K562 (cell line): ENCODE results near the gene DDRGK1. TPM values are rescaled to one million over a fixed set of nuclear protein-coding genes. Genes with fewer than 3 reads are reported as not detected.
A peak's percentile ranks its signal among the peaks of the same experiment; 100 is the strongest.

Source experiments
- ATF7 ChIP-seq: fragments of 450-650 bp; IDR thresholded peaks from 2 replicates; pipeline ENCODE4 v1.7.1; 2014; ENCODE audit warnings: mild to moderate bottlenecking, moderate library complexity
- CBX1 ChIP-seq: sonication (generic); IDR thresholded peaks from 2 replicates; pipeline ENCODE4 v1.6.1; 2016; ENCODE audit warnings: antibody characterized with exemption, low read depth, mild to moderate bottlenecking
- CHCHD3 ChIP-seq: fragments of 250-450 bp; sonication (Bioruptor Pico); IDR thresholded peaks from 2 replicates; pipeline ENCODE4 v2.1.2; 2022; ENCODE audit warnings: mild to moderate bottlenecking
- CREBBP ChIP-seq: IDR thresholded peaks from one replicate; pipeline ENCODE4 v1.6.1; 2012; ENCODE audit warnings: low read depth, mild to moderate bottlenecking, control low read depth, inconsistent platforms, low read length
- EZH2 ChIP-seq: IDR thresholded peaks from 2 replicates; pipeline ENCODE4 v1.6.1; 2012; ENCODE audit warnings: low read depth, mild to moderate bottlenecking, inconsistent platforms, low read length, borderline replicate concordance
- FOXA1 ChIP-seq: fragments of 450-650 bp; IDR thresholded peaks from 2 replicates; pipeline ENCODE4 v1.6.1; 2016; ENCODE audit warnings: mild to moderate bottlenecking, borderline replicate concordance
- HDGF ChIP-seq: fragments of 450-650 bp; IDR thresholded peaks from 2 replicates; pipeline ENCODE4 v1.6.1; 2016
- KDM2B ChIP-seq: fragments of 250-450 bp; sonication (Bioruptor Pico); IDR thresholded peaks from 2 replicates; pipeline ENCODE4 v1.8.0; 2021; ENCODE audit warnings: mild to moderate bottlenecking, moderate library complexity
- NR2F6 ChIP-seq: fragments of 450-650 bp; formaldehyde crosslinking; IDR thresholded peaks from 2 replicates; pipeline ENCODE4 v1.4.0; 2020; ENCODE audit warnings: mild to moderate bottlenecking
- PCBP2 ChIP-seq: fragments of 200-400 bp; formaldehyde crosslinking; IDR thresholded peaks from 2 replicates; pipeline ENCODE4 v1.6.1; 2018; ENCODE audit warnings: low read length, low read depth, mild to moderate bottlenecking, moderate library complexity; ENCODE audit not compliant: poor library complexity, severe bottlenecking
- SAFB2 ChIP-seq: fragments of 200-400 bp; formaldehyde crosslinking; IDR thresholded peaks from 2 replicates; pipeline ENCODE4 v1.6.1; 2018; ENCODE audit warnings: borderline replicate concordance, low read length, low read depth, moderate library complexity; ENCODE audit not compliant: severe bottlenecking
- SREBF1 ChIP-seq: fragments of 150-350 bp; IDR thresholded peaks from 2 replicates; pipeline ENCODE4 v1.6.1; 2014; ENCODE audit warnings: antibody characterized with exemption, low read depth, low read length, borderline replicate concordance
- ZBTB7A ChIP-seq: IDR thresholded peaks from 2 replicates; pipeline ENCODE4 v1.6.1; 2011; ENCODE audit warnings: low read depth, mild to moderate bottlenecking, low read length, moderate library complexity, borderline replicate concordance; ENCODE audit not compliant: control insufficient read depth
- ZNF589 ChIP-seq: fragments of 200-800 bp; sonication (Bioruptor generic); IDR thresholded peaks from 2 replicates; pipeline ENCODE4 v1.6.1; 2016; ENCODE audit warnings: low read depth, missing genetic modification characterization, missing compliant biosample characterization
- ZNF644 ChIP-seq: fragments of 200-800 bp; sonication (Bioruptor generic); IDR thresholded peaks from 2 replicates; pipeline ENCODE4 v1.6.1; 2016; ENCODE audit warnings: low read depth, missing genetic modification characterization, missing compliant biosample characterization
- polyA plus RNA-seq, 8 experiments: library from polyadenylated mRNA; depleted of rRNA in 4 of 8; stranded (reverse) in 5 of 8; unstranded in 3 of 8; fragments of >200 nt; fragmentation: Nextera tagmentation in 2 of 8; fragmentation: Illumina TruSeq in 1 of 8; extraction: Ambion mirVana in 2 of 8; extraction: Trizol in 1 of 8; gene quantifications; 2 replicates each; pipeline versions ENCODE4 v1.2.1 to v1.2.3, GENCODE V29; 2011 to 2014; ENCODE audit warnings: inconsistent platforms in 1 of 8, missing spikeins in 1 of 8
- total RNA-seq, 7 experiments: library from RNA; depleted of rRNA in 6 of 7; stranded (reverse); fragments of >200 nt in 6 of 7; fragmentation: Illumina TruSeq in 2 of 7; extraction: Trizol in 2 of 7; gene quantifications; 2 replicates each; pipeline versions ENCODE4 v1.2.1 to v1.2.3, GENCODE V29; 2011 to 2021; ENCODE audit warnings: low replicate concordance in 1 of 7
- TF ChIP-seq, protein P1 (sequence below), 2 experiments: fragments of 450-650 bp; formaldehyde crosslinking in 1 of 2; IDR thresholded peaks; 2 replicates each; pipeline versions ENCODE4 v1.4.0 to v1.6.1; 2014 to 2020; ENCODE audit warnings: mild to moderate bottlenecking in 2 of 2, borderline replicate concordance in 1 of 2, low read depth in 1 of 2
- TF ChIP-seq, protein P2 (sequence below): sonication (generic); formaldehyde crosslinking; IDR thresholded peaks from 2 replicates; pipeline ENCODE4 v1.8.0; 2022; ENCODE audit warnings: mild to moderate bottlenecking, missing genetic modification reagents

DDRGK1 gene
- total and polyA plus RNA-seq, 9 of the 15 experiments (the other 6 are each of a cell fraction or from before 2014, with no cell fraction given), result 2.3 to 54.4 (median 29.1) TPM

DNA sequence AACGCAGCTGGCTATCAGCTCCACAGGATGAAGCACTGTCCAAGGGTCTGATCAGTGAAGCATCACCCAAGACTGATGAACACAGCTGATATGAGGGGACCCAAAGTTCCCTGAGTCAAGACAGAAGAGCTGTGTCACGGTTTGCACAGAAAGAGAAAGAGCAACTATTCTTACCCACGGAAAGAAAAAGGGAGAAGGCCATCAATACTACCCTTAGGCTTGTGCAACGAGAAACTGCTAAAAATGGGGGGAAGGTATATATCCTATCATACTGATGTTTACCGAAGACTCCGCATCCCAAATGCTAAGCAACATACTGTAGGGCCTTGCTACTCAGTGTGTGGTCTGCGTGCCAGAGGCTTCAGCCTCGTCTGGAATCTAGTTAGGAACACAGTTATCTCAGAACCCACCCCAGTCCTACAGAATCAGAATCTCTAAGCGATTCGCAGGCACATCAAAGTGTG lies 45.5 kb downstream of the DDRGK1 start (continued):
- TF ChIP-seq, protein P1, sequence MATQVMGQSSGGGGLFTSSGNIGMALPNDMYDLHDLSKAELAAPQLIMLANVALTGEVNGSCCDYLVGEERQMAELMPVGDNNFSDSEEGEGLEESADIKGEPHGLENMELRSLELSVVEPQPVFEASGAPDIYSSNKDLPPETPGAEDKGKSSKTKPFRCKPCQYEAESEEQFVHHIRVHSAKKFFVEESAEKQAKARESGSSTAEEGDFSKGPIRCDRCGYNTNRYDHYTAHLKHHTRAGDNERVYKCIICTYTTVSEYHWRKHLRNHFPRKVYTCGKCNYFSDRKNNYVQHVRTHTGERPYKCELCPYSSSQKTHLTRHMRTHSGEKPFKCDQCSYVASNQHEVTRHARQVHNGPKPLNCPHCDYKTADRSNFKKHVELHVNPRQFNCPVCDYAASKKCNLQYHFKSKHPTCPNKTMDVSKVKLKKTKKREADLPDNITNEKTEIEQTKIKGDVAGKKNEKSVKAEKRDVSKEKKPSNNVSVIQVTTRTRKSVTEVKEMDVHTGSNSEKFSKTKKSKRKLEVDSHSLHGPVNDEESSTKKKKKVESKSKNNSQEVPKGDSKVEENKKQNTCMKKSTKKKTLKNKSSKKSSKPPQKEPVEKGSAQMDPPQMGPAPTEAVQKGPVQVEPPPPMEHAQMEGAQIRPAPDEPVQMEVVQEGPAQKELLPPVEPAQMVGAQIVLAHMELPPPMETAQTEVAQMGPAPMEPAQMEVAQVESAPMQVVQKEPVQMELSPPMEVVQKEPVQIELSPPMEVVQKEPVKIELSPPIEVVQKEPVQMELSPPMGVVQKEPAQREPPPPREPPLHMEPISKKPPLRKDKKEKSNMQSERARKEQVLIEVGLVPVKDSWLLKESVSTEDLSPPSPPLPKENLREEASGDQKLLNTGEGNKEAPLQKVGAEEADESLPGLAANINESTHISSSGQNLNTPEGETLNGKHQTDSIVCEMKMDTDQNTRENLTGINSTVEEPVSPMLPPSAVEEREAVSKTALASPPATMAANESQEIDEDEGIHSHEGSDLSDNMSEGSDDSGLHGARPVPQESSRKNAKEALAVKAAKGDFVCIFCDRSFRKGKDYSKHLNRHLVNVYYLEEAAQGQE (IDR thresholded peaks at IDR 0.05; ENCODE audit: borderline replicate concordance), result peak; percentile 10; the same call in 1 of the 2 replicates
- TF ChIP-seq, protein P1 (CRISPR knock-in tag; IDR thresholded peaks at IDR 0.05; ENCODE audit: low read depth), result no peak
- TF ChIP-seq EZH2 (no peak), FOXA1 (no peak), ZBTB7A (0 out of 2 replicates have a peak, but pooled peaks have one; percentile 28), CHCHD3 (CRISPR knock-in tag) (no peak), SREBF1 (no peak), ZNF644 (no peak), HDGF (no peak), PCBP2 (no peak), CBX1 (no peak), SAFB2 (no peak), ATF7 (no peak), KDM2B (CRISPR knock-in tag) (no peak), ZNF589 (no peak), NR2F6 (CRISPR knock-in tag) (no peak), CREBBP (no peak)
- TF ChIP-seq, protein P2, sequence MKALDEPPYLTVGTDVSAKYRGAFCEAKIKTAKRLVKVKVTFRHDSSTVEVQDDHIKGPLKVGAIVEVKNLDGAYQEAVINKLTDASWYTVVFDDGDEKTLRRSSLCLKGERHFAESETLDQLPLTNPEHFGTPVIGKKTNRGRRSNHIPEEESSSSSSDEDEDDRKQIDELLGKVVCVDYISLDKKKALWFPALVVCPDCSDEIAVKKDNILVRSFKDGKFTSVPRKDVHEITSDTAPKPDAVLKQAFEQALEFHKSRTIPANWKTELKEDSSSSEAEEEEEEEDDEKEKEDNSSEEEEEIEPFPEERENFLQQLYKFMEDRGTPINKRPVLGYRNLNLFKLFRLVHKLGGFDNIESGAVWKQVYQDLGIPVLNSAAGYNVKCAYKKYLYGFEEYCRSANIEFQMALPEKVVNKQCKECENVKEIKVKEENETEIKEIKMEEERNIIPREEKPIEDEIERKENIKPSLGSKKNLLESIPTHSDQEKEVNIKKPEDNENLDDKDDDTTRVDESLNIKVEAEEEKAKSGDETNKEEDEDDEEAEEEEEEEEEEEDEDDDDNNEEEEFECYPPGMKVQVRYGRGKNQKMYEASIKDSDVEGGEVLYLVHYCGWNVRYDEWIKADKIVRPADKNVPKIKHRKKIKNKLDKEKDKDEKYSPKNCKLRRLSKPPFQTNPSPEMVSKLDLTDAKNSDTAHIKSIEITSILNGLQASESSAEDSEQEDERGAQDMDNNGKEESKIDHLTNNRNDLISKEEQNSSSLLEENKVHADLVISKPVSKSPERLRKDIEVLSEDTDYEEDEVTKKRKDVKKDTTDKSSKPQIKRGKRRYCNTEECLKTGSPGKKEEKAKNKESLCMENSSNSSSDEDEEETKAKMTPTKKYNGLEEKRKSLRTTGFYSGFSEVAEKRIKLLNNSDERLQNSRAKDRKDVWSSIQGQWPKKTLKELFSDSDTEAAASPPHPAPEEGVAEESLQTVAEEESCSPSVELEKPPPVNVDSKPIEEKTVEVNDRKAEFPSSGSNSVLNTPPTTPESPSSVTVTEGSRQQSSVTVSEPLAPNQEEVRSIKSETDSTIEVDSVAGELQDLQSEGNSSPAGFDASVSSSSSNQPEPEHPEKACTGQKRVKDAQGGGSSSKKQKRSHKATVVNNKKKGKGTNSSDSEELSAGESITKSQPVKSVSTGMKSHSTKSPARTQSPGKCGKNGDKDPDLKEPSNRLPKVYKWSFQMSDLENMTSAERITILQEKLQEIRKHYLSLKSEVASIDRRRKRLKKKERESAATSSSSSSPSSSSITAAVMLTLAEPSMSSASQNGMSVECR, result no peak
